Fibroblast of lung (primary cell): ENCODE measurements around the gene IL10RA. TPM values are rescaled to one million over a fixed set of nuclear protein-coding genes. Genes with fewer than 3 reads are reported as not detected.
"Not testable (repeated sequence)": the region's sequence is repeated elsewhere in the genome, so short reads cannot be mapped to it uniquely, and the experiment has no call there.

Experiments used
- DNase-seq, 2 donors: peaks; one replicate each; pipeline versions ENCODE4 v3.0.0 to v3.0.0-alpha.2; 2010; ENCODE audit warnings: low read depth in 2 of 2
- H2AFZ ChIP-seq: 2 replicates; pipeline ENCODE4 v1.5.1; 2012; ENCODE audit warnings: low read length, control low read depth, inconsistent platforms
- H3K27ac ChIP-seq: 2 replicates; pipeline ENCODE4 v1.5.1; 2011; ENCODE audit warnings: low read length, control low read depth; ENCODE audit not compliant: insufficient read depth
- H3K27me3 ChIP-seq: 2 replicates; pipeline ENCODE4 v1.5.1; 2011; ENCODE audit warnings: mild to moderate bottlenecking, low read length; ENCODE audit not compliant: control insufficient read depth, insufficient read depth
- H3K36me3 ChIP-seq: 2 replicates; pipeline ENCODE4 v1.5.1; 2011; ENCODE audit warnings: low read length; ENCODE audit not compliant: control insufficient read depth, insufficient read depth
- H3K4me1 ChIP-seq: 2 replicates; pipeline ENCODE4 v1.5.1; 2011; ENCODE audit warnings: low read length; ENCODE audit not compliant: control insufficient read depth, insufficient read depth; ENCODE audit errors: extremely low read depth
- H3K4me2 ChIP-seq: 2 replicates; pipeline ENCODE4 v1.5.1; 2011; ENCODE audit warnings: low read length, control low read depth; ENCODE audit not compliant: insufficient read depth; ENCODE audit errors: extremely low read depth
- H3K4me3 ChIP-seq, 4 experiments: fragments of 200-600 bp in 1 of 4; sonication (generic) in 1 of 4; replicated peaks in 1 of 4; 2 replicates each; pipeline ENCODE4 v1.5.1; 2011 to 2016; ENCODE audit warnings: low read length in 4 of 4, low read depth in 3 of 4, mild to moderate bottlenecking in 3 of 4, control low read depth in 2 of 4, inconsistent platforms in 1 of 4, mixed read lengths in 1 of 4; ENCODE audit not compliant: insufficient read depth in 1 of 4; ENCODE audit errors: control extremely low read depth in 1 of 4
- H3K79me2 ChIP-seq: 2 replicates; pipeline ENCODE4 v1.5.1; 2012; ENCODE audit warnings: mild to moderate bottlenecking, low read length, inconsistent platforms; ENCODE audit not compliant: control insufficient read depth, insufficient read depth
- H3K9ac ChIP-seq: 2 replicates; pipeline ENCODE4 v1.5.1; 2011; ENCODE audit warnings: mild to moderate bottlenecking, low read length, control low read depth; ENCODE audit not compliant: insufficient read depth
- H3K9me3 ChIP-seq: 2 replicates; pipeline ENCODE4 v1.5.1; 2012; ENCODE audit warnings: low read depth, low read length; ENCODE audit not compliant: control insufficient read depth, insufficient read depth
- H4K20me1 ChIP-seq: 2 replicates; pipeline ENCODE4 v1.5.1; 2011; ENCODE audit warnings: low read length; ENCODE audit not compliant: control insufficient read depth, insufficient read depth; ENCODE audit errors: extremely low read depth
- EZH2 ChIP-seq: IDR thresholded peaks from 2 replicates; pipeline ENCODE4 v1.5.1; 2012; ENCODE audit warnings: low read length, control low read depth, mild to moderate bottlenecking; ENCODE audit errors: missing control alignments
- polyA plus RNA-seq, 2 donors: library from polyadenylated mRNA; depleted of rRNA in 1 of 2; stranded (reverse) in 1 of 2; unstranded in 1 of 2; fragments of >200 nt; gene quantifications; 2 replicates each; pipeline ENCODE4 v1.2.1, GENCODE V29; 2011 to 2012; ENCODE audit warnings: missing spikeins in 1 of 2
- total RNA-seq: library from RNA; depleted of rRNA; stranded (reverse); fragments of >200 nt; gene quantifications from 2 replicates; pipeline ENCODE4 v1.2.1, GENCODE V29; 2014
- TF ChIP-seq, protein P1 (sequence below), 2 donors: IDR thresholded peaks in 1 of 2; conservative IDR thresholded peaks in 1 of 2; 1 replicate in 1 of 2; 2 replicates in 1 of 2; pipeline ENCODE4 v1.5.1; 2011 to 2012; ENCODE audit warnings: low read length in 2 of 2, control low read depth in 1 of 2, inconsistent platforms in 1 of 2, low read depth in 1 of 2, mild to moderate bottlenecking in 1 of 2

Gene IL10RA
- total and polyA plus RNA-seq, 2 donors (not counting 1 experiment from before 2014, with no cell fraction given), result 0.17 TPM; not detected in 1

DNA sequence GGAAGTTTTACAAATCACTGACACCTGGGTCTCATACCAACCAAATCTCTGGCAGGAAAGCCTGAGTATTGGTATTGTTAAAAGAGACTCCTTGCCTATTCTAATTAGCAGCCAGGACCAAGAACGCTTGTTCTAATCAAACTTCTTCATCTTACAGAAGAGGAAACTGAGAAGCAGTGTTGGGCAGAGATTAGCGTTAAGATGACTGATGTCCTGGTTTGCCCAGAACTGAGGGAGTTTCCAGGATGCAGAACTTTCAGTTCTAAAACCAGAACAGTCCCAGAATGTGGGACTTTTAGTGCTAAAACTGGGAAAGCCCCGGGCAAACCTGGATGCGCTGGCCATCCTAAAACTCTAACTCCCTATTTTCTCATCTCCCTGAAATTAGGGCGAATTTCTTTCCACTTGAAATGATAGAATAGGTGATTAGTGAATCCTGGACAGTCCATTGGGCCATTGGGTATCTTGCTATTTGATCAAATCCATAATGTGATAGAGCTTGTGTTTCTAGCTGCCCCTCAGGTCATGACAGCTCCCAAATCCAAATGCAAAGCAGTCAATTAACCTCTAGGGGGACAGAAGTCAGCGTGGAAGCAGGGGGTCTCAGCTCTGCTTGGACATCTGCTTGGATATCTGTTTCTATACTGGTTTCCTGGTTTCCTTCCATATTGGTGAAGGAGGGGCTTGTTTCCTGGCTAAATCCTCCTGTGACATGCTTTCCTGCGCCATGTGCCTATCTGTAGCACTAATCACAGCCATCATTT, 41.0 kb upstream of the IL10RA start:
- TF ChIP-seq EZH2, result no peak
- TF ChIP-seq, protein P1, sequence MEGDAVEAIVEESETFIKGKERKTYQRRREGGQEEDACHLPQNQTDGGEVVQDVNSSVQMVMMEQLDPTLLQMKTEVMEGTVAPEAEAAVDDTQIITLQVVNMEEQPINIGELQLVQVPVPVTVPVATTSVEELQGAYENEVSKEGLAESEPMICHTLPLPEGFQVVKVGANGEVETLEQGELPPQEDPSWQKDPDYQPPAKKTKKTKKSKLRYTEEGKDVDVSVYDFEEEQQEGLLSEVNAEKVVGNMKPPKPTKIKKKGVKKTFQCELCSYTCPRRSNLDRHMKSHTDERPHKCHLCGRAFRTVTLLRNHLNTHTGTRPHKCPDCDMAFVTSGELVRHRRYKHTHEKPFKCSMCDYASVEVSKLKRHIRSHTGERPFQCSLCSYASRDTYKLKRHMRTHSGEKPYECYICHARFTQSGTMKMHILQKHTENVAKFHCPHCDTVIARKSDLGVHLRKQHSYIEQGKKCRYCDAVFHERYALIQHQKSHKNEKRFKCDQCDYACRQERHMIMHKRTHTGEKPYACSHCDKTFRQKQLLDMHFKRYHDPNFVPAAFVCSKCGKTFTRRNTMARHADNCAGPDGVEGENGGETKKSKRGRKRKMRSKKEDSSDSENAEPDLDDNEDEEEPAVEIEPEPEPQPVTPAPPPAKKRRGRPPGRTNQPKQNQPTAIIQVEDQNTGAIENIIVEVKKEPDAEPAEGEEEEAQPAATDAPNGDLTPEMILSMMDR (conservative IDR thresholded peaks at IDR 0.05 in 1 of 2, IDR thresholded peaks at IDR 0.05 in 1 of 2; ENCODE audit: low read depth in 1 of 2, low read length in 2 of 2), result no peak
- Histone ChIP-seq H4K20me1 (no peaks in the 10 kb centered on the region), H3K9me3 (no peaks in the 10 kb centered on the region), H3K4me1 (no peaks in the 10 kb centered on the region), H3K79me2 (no peaks in the 10 kb centered on the region), H3K4me3 (no peak overlapping the region), H3K27ac (no peak overlapping the region), H3K4me2 (no peak overlapping the region), H2AFZ (no peak overlapping the region), H3K9ac (no peak overlapping the region), H3K36me3 (no peaks in the 10 kb centered on the region), H3K27me3 (peaks cover 1% of the 10 kb centered on the region)
- DNase-seq, result no peak

DNA sequence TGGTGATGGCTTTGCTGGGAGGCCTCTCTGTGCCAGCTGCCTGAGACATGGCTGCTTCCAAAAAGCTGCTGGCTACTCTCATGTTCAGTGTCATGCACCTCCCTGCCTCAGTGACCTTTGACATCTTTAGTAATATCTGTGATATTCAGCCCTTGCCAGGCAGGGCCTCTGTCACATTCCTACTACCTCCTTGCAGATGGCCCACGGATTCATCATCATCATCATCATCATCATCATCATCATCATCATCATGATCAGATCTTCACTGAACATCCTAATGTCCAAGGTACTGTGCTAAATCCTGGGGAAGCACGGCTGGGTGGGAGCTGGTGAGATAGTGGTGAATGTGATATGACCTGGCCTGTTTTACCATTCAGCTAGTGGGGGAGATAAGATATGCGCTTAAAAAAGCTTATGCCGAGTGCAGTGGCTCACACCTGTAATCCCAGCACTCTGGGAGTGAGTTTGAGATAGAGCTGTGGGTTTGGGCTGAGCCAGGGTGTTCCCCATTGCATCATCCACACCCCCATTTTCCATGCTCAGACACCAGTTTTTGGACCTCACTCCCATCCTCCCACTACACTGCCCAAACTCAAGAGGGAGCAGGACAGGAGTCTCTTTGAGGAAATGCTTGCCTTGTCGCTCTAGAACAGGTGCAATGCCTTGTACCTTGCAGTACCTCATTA, 39.9 kb upstream of the IL10RA start:
- no peak for DNase-seq
- Histone ChIP-seq H3K27ac (no peak overlapping the region), H4K20me1 (no peaks in the 10 kb centered on the region), H3K79me2 (no peaks in the 10 kb centered on the region), H3K9ac (no peak overlapping the region), H3K9me3 (no peaks in the 10 kb centered on the region), H3K4me1 (no peaks in the 10 kb centered on the region), H2AFZ (no peak overlapping the region), H3K27me3 (peaks cover 2% of the 10 kb centered on the region), H3K4me3 (no peak overlapping the region), H3K36me3 (no peaks in the 10 kb centered on the region), H3K4me2 (no peak overlapping the region)
- no peak for TF ChIP-seq EZH2
- TF ChIP-seq, protein P1 (conservative IDR thresholded peaks at IDR 0.05 in 1 of 2, IDR thresholded peaks at IDR 0.05 in 1 of 2; ENCODE audit: low read depth in 1 of 2, low read length in 2 of 2), result no peak

DNA sequence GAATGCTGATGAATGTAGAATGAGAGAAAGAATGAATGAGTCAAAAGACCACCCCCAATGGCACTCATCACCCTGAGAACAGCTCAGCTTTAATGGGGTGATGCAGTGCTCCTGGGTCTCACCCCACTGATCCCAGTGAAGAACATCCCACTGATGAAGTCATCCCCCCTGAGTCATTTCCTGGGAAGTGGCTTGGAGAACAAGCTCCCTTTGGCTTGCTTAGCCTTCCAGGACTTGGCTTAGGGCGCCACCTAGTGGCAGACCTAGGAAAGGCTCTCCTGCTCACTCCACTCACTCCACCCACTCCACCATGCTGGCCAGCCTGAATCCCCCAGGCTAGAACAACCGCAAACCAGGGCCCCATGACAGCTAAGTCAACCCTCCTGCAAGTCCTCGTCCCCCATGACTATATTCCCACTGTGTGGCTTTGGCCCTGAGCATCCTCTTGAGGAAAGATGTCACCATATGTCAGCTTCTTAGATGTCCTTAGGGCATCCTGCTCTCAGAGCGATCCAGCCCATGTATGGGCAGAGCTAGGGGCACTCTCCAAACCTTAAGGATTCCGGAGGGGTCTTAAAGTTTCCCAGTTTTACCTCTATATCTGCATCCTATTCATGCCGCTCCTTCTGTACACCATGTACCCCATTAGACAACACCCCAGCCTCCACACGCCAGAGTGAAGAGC, 39.2 kb upstream of the IL10RA start:
- no peaks in the 10 kb centered on the region for H3K9me3 ChIP-seq
- no peak overlapping the region for H3K4me3 ChIP-seq
- H3K9ac ChIP-seq, result no peak overlapping the region
- H3K36me3 ChIP-seq, result no peaks in the 10 kb centered on the region
- no peak for TF ChIP-seq EZH2
- TF ChIP-seq, protein P1 (conservative IDR thresholded peaks at IDR 0.05 in 1 of 2, IDR thresholded peaks at IDR 0.05 in 1 of 2; ENCODE audit: low read depth in 1 of 2, low read length in 2 of 2), result peak; percentile 97 to 99
- H3K27ac ChIP-seq, result no peak overlapping the region
- H3K79me2 ChIP-seq, result no peaks in the 10 kb centered on the region
- DNase-seq, result peak; percentile 87 to 93
- no peak overlapping the region for H2AFZ ChIP-seq
- no peaks in the 10 kb centered on the region for H3K4me1 ChIP-seq
- H4K20me1 ChIP-seq, result no peaks in the 10 kb centered on the region
- no peak overlapping the region for H3K4me2 ChIP-seq
- H3K27me3 ChIP-seq, result peaks cover 2% of the 10 kb centered on the region

DNA sequence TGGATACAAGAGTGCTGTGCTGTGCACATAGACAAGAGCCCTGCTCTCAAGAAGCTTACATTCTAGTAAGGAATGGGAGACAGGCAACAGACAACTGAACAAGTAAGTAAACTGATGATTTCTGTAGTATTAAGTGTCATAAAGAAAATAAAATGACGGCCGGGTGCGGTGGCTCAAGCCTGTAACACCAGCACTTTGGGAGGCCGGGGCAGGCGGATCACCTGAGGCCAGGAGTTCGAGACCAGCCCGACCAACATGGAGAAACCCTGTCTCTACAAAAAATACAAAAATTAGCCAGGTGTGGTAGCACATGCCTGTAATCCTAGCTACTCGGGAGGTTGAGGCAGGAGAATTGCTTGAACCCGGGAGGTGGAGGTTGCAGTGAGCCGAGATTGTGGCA, 38.4 kb upstream of the IL10RA start:
- not testable (repeated sequence) for H3K36me3 ChIP-seq, H4K20me1 ChIP-seq, H3K27me3 ChIP-seq, H3K27ac ChIP-seq, H3K4me2 ChIP-seq, H2AFZ ChIP-seq, H3K9ac ChIP-seq, H3K9me3 ChIP-seq, H3K4me1 ChIP-seq, H3K79me2 ChIP-seq, DNase-seq, H3K4me3 ChIP-seq
